Measurements from ENCODE around the gene NEGR1.

The NEGR1 gene

GRCh38 chr1:72115290-72115689, 167.0 kb downstream of the NEGR1 start:
- no peak for DNase-seq

- DNase-seq: no peak
Measured at GRCh38 chr1:72111662-72112061, 170.7 kb downstream of the NEGR1 start.

GRCh38 chr1:72109916-72110315, 172.4 kb downstream of the NEGR1 start:
- DNase-seq: no peak

DNA sequence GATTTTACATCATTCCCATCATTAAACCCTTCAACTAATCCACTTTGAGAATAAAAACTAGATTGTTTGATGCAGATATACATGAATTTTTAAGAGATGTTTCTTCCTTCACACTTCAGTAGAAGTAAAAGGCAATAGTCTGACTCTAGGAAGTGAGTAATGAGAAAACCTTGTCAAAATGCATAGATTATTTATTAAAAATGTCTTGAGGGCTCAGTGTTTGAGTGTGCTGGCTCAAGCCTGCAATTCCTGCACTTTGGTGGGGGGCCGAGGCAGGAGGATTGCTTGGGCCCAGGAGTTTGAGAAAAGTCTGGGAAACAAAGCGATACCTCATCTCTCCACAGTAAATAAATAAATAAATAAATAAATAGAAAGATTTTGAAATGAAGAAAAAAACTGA, 177.1 kb downstream of the NEGR1 start:
- no peak for DNase-seq

DNA sequence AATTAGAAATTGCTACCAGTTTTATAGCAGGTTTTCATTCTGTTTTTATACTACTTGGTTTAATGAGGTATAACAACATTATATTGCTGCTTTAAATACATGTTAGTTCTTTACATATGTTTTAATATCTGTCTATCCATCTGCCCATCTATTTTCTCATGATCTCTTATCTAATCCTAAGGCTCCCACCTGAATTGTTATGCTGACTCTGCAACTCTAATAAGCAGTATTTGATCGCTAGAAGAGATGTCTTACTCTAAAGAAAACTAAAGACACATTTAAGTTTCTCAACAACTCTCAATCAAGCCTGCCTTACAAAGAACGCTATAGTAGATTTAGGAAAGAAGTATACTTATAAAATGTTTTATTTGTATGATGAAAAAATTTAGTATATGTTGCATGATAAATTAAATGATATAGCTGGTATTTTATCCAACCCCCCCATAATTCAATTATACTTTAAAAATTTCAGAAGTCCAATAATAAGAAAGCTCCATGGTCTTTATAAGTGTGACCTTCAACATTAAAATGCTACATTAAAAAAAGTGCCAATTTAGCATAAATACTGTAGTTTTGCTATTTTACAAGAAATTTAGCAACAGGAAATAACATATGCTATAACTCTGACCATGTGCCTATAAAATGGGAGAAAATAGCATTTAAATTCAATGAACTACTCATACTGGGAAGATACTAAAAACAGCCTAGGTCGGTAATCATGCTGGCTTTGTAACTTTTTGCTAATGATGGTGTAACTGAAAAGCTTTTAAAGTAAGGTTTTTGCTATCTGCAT, 180.3 kb downstream of the NEGR1 start:
- no peak for DNase-seq

DNA sequence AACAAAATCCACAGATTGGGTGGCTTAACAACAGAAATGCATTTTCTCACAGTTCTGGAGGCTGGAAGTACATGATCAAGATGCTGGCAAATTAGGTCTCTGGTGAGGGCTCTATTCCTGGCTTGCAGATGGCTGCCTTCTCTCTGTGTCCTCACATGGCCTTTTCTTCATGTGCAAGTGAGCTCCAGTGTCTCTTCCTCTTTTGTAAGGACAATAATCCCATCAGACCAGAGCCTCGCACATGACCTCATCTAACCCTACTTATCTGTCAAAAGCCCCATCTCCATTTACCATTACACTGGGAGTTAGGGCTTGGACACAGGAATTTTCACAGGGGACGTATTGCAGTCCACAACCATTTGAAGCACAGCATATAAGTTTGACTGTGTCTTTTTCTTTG, 181.6 kb downstream of the NEGR1 start:
- DNase-seq: no peak

DNA sequence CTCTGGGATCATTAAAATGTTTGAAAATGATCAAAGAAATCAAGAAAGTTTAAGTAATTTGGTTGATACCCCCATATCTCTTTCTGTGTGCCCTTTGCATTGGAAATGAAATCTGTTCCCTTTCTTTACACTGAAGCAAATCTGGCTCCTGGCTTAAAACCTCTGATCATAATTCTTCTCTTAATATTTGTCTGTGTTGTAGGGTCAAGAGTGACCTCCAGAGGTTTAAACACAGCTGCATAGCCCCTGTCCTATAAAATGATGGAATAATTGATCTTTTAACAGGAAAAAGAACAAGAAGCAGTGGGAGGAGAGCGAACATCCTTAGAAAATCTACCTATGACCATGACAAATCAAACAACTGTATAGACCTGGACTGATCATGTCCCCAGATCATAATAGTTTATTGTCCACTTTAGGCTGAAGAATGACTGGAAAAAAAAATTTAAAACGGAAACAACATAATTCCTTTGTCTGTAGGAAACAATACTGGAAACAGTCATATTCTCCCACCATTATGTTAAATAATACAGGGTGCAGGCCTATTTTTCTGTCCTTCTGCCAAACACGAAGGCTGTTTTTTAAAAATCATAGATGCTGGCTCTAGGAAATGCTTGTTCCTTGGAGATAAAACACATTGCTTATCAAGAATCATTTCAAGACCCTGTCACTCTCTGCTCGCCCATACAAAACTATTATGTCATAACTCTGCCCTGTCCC, 184.3 kb downstream of the NEGR1 start:
- DNase-seq: no peak

GRCh38 chr1:72094209-72094608, 188.1 kb downstream of the NEGR1 start:
- DNase-seq: no peak

DNA sequence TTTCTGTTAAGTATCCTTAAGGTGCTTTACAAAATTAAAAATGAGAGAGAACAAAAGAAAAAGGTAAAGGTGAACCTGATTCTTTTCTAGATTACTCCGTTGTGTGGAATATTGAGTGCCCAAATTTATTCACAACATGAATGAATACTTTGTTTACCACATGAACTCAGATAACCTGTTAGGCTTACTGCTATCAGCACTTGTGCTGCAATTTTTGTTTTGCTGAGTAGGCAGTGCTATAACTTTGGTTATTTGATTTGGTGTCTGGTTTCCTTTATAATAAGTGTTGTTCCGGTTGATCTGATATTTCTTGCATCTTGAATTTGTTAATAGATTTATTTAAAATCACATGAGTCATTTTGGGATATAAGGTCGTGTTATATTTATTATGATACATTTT, 195.9 kb downstream of the NEGR1 start:
- DNase-seq: no peak

- DNase-seq: no peak
Measured at GRCh38 chr1:72075425-72075824, 206.9 kb downstream of the NEGR1 start.

GRCh38 chr1:72066431-72066830, 215.9 kb downstream of the NEGR1 start:
- no peak for DNase-seq

GRCh38 chr1:72064196-72065075, 217.9 kb downstream of the NEGR1 start:
- DNase-seq: no peak

DNA sequence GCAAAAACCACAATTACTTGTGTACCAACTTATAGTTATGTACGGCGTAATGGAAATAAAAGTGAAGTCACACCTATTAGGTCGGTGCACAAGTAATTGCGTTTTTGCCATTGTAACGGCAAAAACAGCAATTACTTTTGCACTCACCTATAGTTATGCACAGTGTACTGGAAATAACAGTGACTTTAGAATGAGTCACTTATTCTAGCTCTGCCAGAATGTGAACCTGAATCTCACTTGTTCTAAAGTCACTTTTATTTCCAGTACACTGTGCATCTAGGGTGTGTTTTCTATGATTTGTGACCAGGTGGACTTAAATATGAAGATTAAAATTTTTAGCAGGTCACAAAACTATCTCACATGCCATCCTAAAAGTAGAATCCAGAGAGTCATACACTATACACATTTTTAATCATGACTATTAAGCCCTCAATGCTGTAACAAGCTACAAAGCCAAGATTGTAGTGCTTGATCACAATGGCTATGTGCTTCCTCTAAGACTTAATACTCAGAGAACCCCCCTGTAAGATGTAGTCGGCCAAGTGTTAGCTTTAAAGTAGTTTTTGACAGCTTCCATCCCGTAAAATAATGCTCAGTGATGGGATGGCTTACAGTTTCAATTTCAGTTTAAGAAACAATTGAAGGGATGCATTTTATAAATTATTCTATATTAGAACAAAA, 218.8 kb downstream of the NEGR1 start:
- DNase-seq: no peak

GRCh38 chr1:72062584-72062983, 219.8 kb downstream of the NEGR1 start:
- no peak for DNase-seq

- no peak for DNase-seq
Measured at GRCh38 chr1:72060466-72061245, 221.7 kb downstream of the NEGR1 start.

DNA sequence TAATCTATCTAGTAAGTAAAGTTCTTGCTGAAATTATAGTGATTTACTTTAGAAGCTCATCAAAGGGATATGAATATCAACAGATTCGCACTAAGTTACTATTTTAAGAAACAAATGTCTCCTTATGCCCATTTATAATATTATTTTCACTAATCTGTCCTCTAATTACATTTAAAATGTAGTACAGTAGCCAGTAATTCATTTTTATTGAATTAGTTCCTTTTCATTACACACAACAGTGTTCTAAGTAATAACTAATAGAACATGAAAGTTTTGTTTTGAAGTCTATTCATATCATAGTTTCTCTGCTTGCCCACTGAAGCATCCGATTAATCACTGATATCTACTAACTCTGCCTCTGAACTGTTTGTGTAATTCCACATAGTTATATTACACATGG, 225.8 kb downstream of the NEGR1 start:
- DNase-seq: no peak

DNA sequence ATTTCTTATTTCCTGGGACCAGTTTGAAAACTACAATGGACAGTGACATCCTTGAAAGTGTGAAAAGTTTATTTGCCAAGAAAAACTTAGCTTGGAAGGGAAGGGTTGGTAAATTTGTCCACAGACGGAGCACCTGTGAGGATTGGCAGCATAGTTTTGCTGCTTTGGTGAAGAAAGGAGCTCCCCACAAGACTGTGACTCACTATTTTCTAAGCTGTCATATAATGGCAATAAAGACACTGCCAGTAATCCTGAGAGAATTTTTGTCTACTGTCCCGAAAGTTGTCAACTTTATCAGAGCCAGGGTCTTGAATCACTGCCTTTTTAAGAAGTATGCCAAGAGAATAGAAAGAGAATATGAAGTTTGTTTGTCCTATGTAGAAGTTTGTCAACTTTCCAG, 230.8 kb downstream of the NEGR1 start:
- no peak for DNase-seq

DNA sequence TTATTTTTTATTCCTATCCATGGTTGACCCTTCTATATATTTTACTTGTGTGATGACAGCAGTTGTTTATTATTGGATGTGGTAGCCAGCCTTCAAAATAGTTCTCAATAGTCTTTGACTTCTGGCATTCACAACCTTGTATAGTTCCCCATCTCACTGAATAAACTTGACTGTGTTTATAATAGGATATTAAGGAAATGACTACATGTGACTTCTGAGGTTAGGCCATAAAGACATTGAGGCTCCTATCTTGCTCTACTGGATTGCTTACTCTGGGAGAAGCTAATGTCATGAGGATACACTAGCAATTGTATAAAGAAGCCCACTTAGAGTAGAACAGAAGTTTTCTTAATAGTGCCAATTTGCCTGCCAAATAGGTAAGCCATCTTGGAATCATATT, 231.8 kb downstream of the NEGR1 start:
- DNase-seq: no peak

DNA sequence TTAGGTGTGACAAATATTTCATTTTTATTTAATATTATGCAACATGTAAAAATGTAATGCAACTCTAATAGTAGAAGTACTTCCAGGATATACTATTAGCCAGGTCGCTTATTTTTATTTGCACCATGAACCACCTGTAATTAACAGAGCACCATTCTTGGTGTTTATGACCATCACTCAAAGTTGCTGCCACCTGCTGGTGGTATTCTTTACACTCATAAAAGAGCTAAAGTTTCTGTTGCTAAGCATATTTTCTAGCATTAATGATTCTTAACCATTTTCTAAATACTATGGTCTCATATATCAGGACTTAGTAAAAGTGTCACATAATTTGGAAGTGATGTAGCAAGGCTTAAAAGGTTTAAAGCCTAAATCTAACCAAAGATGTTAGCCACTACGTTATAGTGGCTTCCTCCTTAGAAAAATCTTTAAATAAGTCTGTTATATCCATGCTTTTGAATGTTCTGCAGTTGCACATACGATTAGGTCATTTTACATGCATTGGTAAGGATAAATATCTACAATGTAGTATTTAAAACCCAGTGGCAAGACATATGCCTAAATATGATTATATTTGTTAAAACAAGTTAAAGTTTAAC, 244.5 kb downstream of the NEGR1 start:
- DNase-seq: peak in 1 of 5 experiments; percentile 20

DNA sequence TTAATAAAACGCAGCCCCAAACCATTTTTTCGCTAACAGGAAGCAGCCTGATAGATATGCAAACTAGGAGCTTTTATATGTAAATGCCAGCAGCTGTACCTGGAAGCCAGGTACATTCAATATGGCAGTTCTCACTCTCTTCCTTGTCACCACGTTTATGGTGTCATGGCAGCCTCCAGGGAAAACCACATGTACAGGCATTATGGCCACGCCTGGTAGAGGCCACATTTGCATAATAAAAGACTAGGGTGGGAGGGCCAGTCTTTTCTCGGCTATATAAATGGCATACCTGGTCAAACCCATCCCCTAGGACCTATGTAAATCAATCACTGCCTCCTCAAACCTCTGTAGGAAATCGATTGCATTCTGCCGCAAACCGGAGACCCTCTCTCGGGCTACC, 247.5 kb downstream of the NEGR1 start:
- DNase-seq: no peak
